ENCODE results near the gene ERC1. TPM values are rescaled to one million over a fixed set of nuclear protein-coding genes. Genes with fewer than 3 reads are reported as not detected.
"Not testable (repeated sequence)": the region's sequence is repeated elsewhere in the genome, so short reads cannot be mapped to it uniquely, and the experiment has no call there.

Gene ERC1
- total RNA-seq, 1 donor from 2014 or later: 21.7 TPM

DNA sequence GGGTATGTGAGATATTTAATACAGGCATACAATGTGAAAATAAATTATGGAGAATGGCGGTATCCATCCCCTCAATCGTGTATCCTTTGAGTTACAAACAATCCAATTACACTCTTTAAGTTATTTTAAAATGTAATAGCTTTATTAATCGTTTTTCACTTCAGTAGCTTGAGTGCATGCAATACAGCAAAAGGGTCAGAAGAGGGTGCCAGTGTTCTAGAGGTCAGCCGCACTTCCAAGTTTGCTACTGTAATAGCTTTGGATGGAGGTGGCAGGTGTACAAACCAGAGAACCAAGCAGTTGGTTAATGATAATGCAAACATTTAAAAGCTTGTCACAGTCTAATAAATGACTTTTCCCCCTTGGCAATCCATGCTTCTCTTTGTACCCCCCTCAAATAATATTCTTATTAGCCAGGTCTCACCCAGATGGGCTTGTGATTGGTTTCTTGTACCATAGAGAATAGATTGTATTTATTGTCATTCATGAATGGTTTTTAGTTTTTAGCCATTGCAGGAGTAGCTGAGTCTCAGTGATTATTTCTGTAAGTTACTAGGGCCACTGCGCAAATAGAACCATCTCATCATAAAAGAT lies 127.0 kb downstream of the ERC1 start:
- DNase-seq (ENCODE audit: low read depth): peak; percentile 83

DNA sequence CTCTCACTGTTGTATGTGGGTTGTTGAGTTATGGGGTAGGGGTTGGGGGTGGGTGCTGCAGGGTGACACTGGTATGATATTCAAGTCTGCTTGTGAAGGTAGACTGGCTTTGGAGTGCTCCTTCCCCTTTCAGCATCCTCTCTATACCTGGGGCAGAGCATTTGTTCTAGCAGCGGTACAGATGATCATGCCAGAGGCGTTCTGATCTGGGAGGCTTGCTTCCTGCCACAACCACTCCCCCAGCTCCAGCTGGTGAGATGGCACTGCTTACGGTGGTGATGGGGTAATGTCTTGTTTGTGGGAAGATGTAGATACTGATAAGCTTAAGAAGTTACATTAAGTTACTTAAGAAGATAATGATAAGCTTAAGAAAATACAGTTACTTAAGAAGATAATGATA lies 131.8 kb downstream of the ERC1 start:
- no peak for DNase-seq (ENCODE audit: low read depth)

DNA sequence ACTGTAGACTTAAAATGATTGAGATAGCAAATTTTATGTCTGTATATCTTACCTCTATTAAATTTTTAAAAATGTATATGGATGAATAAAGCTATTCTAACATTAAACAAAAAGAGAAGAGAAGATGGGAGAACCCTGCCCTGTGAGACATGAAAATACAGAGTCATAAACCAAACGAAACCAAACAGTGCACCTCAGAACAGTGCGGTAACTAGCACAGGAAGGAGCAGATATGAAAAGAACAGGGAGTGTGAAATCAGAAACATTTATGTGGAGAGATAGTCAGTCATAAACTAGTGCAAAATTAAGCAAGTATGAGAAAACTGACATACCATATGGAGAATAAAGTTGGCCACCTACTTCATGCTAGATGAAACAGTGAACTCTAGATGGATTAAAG lies 135.1 kb downstream of the ERC1 start:
- DNase-seq (ENCODE audit: low read depth): no peak

DNA sequence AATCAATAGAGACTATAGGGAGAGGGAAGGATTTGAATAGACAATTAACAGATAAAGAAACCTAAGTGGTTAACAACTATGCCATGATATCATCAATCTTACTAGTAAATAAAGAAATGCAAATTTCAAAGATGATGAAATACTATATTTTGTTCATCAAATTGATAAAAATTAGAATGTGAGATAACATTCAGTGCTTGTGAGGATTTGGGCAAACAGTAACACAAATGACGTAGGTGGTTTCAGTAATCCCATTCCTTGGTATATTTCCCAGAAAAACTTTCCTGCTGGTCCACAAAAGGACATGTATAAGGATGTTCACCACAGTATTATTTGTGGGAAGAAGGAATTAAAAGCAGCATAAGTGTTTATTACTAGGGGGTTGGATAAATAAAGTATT lies 136.0 kb downstream of the ERC1 start:
- no peak for DNase-seq (ENCODE audit: low read depth)

DNA sequence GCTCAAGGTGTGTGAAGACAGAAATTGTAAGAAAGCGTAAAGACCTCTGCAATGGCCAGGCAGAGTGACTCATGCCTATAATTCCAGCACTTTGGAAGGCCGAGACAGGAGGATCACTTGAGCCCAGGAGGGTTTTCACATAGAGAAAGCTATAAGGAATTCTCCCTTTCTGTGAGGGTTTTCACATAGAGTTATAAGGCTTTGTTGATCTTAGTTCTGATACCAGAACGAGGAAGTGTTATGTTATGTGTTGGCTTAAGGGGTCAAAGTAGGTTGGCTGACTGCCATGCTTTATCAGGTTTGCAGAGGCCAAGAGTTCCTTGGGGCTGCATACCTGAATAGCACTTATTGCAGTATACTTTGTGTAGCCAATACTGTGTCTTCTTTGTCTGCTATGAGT lies 139.1 kb downstream of the ERC1 start:
- no peak for DNase-seq (ENCODE audit: low read depth)

DNA sequence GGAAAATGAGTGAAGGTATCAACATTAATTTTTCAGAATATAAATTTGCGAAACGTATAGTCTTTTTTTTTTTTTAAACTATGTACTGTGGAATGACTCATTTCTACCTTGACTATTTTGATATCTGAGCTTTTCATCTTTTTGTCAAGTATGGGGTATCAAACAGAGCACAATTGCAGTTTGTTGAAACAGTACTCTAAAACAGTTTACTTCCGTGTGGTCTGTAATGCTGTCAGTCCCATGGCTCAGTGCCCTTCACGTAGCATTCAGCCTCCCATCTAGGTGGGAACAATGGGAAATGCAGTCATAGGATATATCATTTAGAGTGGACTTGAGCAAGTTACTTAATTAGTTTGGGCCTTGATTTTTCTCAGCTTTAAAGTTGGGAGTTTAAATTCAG lies 139.5 kb downstream of the ERC1 start:
- no peak for DNase-seq (ENCODE audit: low read depth)

DNA sequence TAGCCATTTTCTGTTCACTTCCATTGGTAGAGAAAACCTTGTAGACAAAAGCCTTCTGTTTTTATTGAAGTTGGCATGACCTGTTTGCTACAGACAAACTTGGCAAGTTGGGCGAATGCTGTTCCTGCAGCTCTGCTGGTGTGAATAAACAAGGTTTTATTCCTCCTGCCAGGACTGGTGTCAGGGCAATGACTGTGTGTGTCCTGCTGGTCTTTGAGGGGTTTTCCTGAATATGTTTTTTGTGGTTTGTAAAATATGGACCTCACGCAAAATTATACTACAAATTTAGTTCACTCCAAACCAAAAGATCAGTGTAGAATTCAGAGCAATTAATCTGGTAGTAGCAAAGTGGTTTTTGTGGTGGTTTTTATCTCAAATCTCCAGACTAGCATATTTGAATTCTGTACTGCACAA lies 140.8 kb downstream of the ERC1 start:
- DNase-seq (ENCODE audit: low read depth): peak; percentile 6

DNA sequence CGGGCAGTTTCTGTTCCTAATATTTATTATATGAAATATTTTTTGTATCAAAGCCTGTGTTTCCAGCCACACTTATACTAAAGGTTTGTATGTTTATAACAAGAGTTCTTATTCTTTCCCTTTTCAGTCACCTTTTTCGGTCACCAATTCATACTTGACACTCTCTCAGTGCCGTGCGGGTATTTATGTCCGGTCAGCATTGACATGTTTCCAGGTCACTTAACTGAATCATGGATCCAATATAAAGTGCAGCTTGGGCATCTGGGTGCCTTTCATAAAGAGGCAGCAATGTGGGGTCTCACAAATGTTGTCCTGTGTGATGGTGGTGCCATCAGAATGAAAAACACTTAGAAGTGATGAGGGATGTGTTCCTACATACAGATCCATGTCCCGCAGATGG lies 141.3 kb downstream of the ERC1 start:
- no peak for DNase-seq (ENCODE audit: low read depth)

DNA sequence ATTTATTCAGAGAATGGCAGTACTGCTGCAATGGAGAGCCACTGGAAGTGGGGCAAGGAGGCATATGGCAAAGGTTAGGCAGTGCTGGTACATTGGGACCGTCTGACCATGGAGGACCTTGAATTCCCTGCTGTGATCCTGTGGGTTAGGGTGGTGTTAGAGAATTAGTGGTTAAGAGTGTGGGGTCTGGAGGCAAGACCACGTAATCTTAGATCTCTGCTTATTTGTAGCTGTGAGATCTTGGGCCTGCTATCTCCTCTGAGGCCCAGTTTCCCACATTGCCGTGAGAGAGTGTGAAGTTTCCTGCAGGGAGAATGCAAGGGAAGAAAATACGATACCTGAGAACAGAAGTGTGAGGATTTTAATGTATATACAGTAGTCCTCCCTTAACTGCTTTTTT lies 147.7 kb downstream of the ERC1 start:
- DNase-seq (ENCODE audit: low read depth): peak; percentile 61

DNA sequence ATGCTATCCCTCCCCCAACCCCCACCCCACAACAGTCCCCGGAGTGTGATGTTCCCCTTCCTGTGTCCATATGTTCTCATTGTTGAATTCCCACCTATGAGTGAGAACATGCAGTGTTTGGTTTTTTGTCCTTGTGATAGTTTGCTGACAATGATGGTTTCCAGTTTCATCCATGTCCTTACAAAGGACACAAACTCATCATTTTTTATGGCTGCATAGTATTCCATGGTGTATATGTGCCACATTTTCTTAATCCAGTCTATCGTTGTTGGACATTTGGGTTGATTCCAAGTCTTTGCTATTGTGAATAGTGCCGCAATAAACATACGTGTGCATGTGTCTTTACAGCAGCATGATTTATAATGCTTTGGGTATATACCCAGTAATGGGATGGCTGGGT lies 155.7 kb downstream of the ERC1 start:
- DNase-seq (ENCODE audit: low read depth): not testable (repeated sequence)

DNA sequence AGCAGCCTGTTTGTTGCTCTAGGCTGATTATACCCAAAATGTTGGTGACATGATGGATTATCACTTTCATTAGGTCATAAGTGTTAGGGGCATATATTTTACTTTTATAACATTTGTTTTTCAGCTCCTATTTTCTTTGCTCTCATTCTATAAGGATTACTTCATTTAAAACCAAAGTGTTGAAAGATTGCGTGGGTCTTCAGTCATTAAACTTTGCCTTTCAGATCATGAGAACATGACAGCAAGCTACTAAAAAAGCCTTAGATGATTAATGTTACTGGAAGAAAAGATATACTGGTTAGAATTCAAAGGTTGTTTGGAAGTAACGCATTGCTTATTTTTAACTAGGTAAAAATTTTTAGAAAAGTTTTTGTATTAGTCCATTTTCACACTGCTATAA lies 156.8 kb downstream of the ERC1 start:
- DNase-seq (ENCODE audit: low read depth): no peak

DNA sequence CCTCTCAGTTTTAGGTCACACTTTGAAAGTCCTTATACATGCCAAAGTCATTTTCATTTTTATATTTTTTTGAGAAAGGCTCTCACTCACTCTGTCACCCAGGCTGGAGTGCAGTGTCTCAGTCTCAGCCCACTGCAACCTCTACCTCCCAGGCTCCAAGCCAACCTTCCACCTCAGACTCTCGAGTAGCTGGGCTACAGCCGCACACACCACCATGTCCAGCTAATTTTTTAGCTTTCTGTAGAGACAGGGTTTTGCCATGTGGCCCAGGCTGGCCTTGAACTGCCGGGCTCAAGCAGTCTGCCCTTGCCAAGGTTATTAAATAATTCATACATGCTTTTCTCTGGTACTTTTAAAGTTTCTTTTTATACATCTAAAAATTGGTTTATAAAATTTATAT lies 166.0 kb downstream of the ERC1 start:
- DNase-seq (ENCODE audit: low read depth): no peak

DNA sequence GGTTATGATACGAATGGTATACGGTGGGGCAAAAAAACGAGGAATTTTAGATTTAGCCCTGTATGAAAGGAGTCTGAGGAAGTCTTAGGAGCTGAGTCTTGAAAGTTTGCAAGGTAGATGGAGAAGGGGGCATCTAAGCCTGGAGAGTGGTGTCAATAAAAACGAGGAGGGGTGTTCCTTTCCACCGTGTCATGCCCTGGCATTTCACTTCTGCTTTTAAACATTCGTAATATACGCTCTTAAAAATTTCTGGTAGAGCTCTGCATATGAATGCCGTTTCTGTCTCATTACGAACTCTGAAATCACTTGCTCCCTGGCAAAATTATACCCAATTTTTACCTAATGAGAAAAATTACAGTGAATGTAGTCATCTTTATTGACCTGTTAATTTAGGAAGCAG lies 170.2 kb downstream of the ERC1 start:
- no peak for DNase-seq (ENCODE audit: low read depth)

DNA sequence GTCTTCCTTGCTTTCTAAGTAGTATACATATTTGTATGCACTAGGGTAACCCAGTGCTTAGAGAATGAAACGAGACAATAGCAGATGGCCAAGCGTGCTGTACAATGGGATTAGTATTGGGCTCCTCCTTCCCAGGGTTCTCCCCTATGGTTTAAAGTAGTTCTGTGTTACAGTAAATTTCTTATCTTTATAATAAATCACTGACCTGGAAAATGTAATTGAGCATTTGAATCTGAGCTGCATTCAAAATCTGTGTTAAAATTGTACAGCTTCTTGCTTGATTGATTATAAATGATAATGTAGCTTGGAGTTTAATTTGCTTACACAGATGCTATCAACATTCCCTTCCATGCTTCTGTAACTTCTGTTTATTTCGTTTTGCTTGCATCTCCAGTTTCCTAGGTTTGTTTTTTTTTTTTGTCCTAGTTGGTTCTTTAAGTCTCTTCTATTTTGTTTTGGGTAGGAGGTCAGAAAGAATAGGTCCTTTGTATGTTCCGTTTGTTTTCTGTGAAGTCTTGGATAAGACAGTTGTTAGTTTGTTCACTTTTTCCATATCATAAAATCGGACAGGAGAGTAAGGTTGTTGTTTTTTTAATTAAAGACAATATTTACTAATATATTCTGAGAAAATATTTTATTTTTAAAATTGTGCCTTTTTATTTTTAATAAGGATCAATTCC lies 171.2 kb downstream of the ERC1 start:
- no peak for DNase-seq (ENCODE audit: low read depth)

DNA sequence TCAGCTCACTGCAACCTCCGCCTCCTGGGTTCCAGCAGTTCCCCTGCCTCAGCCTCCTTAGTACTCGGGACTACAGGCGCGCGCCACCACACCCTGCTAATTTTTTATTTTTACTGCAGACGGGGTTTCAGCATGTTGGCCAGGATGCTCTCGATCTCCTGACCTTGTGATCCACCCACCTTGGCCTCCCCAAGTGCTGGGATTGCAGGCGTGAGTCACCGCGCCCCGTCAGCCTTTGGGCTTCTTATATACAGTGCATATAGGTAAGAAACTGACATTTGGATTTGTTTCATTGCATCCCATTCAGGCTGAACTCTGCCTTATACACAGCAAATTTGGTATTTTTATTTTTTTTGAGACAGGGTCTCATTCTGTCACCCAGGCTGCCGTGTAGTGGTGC lies 176.8 kb downstream of the ERC1 start:
- no peak for DNase-seq (ENCODE audit: low read depth)

DNA sequence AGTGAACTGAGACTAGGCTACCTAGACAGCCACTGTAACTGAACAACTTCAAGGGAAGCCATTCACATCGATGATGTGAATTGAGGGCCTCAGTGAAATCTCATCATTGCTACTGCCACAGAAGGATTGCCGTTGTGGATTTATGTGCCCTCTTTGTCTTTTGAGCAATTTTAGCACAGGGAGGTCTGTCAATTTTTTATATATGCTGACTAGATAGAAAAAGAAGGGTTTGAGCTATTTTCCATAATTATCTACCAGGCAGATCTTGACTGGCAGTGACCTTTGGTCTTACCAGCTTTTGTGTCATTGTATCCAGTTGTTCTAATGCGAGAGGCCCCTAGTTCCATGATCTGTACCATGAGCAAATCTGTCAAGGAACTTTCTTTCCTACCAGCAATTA lies 179.4 kb downstream of the ERC1 start:
- DNase-seq (ENCODE audit: low read depth): no peak

DNA sequence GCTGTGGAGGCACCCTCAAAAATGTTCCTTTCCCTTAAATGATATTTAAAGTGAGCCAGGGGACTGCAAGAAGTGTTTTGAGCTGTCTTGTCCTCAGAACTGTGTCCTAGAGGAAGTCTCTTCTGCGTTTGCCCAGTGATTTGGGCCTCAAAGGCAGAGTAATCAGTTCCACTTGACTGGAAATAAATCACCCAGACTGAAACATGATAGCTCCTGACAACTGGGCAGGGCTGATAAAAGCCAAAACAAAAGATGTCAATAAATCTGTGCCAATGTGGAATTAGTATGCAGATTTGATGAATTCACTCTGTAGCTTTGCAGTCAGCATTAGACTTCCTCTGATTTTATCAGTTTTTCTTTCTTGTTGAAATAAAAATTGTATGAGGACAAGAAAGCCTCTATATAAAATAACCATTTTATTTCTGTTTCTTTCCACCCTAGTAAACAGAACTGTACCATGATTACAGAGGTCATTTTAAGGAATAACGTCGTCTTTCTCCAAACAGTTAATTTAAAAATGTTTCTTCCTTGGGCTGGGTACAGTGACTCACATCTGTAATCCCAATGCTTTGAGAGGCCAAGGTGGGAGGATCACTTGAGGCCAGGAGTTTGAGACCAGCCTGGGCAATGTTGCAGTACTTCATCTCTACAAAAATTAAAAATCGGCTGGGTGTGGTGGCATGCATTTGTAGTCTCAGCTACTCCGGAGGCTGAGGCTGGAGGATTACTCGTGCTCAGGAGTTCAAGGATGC lies 180.8 kb downstream of the ERC1 start:
- peak; percentile 87 for DNase-seq (ENCODE audit: low read depth)

DNA sequence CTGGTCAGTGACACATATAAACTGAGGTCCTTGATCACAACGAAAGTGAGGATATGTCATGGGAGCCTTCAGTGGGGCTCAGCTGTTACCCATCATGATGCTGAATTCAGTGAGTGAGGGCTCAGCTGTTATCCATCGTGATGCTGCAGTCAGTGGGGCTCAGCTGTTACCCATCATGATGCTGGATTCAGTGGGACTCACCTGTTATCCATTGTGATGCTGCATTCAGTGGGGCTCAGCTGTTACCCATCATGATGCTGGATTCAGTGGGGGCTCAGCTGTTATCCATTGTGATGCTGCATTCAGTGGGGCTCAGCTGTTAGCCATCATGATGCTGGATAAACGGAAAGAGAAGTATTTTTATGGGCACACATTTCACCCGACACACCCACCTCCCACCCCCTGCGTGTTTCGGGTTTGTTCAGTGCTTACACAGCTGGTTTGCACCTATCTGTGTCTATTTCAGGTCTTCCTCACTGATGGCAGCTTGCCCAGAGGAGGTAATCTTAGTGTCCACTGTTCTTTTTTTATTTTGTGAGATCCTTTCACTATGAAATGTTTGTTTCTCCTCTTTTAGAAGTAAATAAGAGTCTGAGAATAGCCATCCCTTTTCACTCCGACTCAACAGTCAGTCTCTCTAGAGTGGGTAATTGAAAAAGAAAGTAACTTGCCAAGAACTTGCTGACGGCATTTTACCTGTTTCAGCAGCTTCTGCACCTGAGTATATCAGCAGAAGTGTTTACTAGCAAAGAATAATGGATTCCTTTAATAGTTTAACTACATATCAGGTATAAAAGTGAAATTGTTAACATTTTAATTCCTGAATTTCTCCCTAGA lies 183.0 kb downstream of the ERC1 start:
- peak; percentile 97 for DNase-seq (ENCODE audit: low read depth)

DNA sequence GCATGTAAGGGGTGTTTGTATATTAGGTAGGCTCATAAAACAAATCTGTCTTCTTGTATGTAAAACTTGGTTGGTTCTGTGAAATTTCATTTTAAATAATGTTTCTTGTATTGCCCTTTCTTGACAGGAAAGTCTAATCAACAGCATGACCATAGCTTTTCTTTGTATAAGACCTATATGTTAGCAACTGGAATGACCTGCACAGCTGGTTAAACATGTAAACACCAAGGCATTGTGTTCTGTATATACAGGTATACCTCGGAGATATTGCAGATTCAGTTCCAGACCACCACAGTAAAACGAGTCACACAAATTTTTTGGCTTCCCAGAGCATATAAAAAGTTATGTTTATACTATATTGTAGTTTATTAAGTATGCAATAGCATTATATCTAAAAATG lies 183.6 kb downstream of the ERC1 start:
- no peak for DNase-seq (ENCODE audit: low read depth)

DNA sequence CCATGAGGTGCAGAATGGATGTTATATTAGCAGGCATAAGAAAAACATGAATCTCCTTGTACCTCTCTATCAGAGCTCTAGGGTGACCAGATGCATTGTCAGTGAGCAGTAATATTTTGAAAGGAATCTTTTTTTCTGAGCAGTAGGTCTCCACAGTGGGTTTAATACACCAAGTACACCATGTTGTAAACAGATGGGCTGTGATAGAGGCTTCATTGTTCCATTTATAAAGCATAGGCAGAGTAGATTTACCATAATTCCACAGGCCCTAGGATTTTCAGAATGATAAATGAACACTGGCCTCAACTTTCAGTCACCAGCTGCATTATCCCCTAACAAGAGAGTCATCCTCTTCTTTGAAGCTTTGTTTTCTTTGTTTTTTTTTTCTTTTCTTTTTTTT lies 185.2 kb downstream of the ERC1 start:
- no peak for DNase-seq (ENCODE audit: low read depth)

DNA sequence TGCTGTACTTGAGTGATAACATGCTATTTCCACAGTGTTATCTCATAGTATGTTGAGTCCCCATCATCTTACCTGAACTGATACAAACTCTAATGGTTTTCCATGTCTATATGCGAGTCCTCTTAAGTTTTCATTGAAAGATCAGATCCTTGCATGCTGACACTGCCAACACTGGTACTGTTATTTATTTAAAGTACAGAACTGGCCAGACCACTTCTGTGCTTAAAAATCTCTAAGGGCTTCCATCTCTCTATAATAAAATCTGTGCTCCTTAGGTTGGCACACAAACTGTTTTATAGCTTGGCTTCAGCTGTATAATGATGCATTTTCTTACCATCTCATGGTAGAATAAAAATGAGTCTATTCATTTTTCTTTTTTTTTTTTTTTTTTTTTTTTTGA lies 188.1 kb downstream of the ERC1 start:
- no peak for DNase-seq (ENCODE audit: low read depth)

DNA sequence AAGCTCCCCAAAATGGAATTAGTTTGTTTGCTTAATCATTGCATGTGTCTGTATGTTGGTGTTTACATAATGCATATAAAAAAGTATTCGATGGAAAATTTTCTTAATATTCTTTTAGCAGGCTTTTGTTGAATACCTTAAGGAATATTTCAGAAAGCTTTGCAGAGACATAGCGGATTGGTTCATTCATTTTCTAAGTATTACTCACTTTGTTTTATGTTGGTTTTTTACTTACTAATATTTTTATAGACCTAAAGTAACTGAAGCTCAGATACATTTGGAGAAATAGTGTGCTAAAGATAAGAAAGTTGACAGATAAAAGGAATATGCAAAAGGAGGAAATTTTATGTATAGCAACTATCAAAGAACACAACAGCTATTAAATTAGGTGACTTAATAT lies 191.0 kb downstream of the ERC1 start:
- DNase-seq (ENCODE audit: low read depth): no peak

Measured in myocyte (in vitro differentiated cells).